DND-41 (cell line): ENCODE results near the gene RABEP1.

Experiments used
- EZH2 ChIP-seq: IDR thresholded peaks from 3 replicates; pipeline ENCODE4 v1.6.1; 2012; ENCODE audit warnings: borderline replicate concordance, low read depth, mild to moderate bottlenecking, moderate library complexity, low read length, inconsistent platforms; ENCODE audit not compliant: severe bottlenecking
- TF ChIP-seq, protein P1 (sequence below): IDR thresholded peaks from 2 replicates; pipeline ENCODE4 v1.5.1; 2012; ENCODE audit warnings: borderline replicate concordance, low read length, moderate library complexity, mild to moderate bottlenecking; ENCODE audit not compliant: poor library complexity, severe bottlenecking; ENCODE audit errors: extremely low read depth

DNA sequence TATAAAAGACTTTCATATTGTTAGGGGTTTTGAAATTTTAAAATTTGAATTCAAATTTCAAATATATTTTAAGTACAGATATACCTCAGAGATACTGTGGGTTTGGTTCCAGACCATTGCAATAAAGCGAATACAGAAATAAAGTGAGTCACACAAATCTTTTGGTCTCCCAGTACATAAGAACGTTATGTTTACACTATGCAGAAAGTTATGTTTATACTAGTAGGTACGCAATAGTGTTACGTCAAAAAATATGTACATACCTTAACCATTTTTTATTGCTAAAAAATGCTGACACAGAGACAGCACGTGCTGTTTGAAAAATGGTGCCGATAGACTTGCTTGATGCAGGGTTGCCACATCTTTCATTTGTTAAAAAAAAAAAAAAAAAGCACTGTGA is 117.7 kb downstream of the RABEP1 start:
- TF ChIP-seq, protein P1, sequence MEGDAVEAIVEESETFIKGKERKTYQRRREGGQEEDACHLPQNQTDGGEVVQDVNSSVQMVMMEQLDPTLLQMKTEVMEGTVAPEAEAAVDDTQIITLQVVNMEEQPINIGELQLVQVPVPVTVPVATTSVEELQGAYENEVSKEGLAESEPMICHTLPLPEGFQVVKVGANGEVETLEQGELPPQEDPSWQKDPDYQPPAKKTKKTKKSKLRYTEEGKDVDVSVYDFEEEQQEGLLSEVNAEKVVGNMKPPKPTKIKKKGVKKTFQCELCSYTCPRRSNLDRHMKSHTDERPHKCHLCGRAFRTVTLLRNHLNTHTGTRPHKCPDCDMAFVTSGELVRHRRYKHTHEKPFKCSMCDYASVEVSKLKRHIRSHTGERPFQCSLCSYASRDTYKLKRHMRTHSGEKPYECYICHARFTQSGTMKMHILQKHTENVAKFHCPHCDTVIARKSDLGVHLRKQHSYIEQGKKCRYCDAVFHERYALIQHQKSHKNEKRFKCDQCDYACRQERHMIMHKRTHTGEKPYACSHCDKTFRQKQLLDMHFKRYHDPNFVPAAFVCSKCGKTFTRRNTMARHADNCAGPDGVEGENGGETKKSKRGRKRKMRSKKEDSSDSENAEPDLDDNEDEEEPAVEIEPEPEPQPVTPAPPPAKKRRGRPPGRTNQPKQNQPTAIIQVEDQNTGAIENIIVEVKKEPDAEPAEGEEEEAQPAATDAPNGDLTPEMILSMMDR = no peak
- no peak for TF ChIP-seq EZH2
